IMR-90 (cell line): ENCODE results near the gene AMPD2. TPM values are rescaled to one million over a fixed set of nuclear protein-coding genes. Genes with fewer than 3 reads are reported as not detected.
A peak's percentile ranks its signal among the peaks of the same experiment; 100 is the strongest.

Source experiments
- ATAC-seq: fragments of 200-7000 bp; cut with Tn5 transposase; 2 replicates; pipeline ENCODE4 v1.9.1; 2020; ENCODE audit warnings: low read depth, mild to moderate bottlenecking, moderate library complexity
- BruUV-seq: library from RNA; stranded (reverse); fragments of 400-500 nt; replicated peaks from 2 replicates; lab custom pipeline; 2021; lab: Mats Ljungman, UMichigan
- CTCF ChIA-PET: fragments of 300-600 bp; formaldehyde crosslinking; extraction: SDS; loops from one replicate; lab custom pipeline; 2021; ENCODE audit warnings: antibody characterized with exemption; lab: Yijun Ruan, JAX
- POLR2A ChIA-PET: fragments of 300-600 bp; sonication (Branson Sonifier 250); formaldehyde crosslinking; loops from one replicate; lab custom pipeline; 2022; ENCODE audit warnings: antibody characterized with exemption; ENCODE audit not compliant: unreplicated experiment; lab: Charles Lee
- DNase-seq: peaks from one replicate; pipeline ENCODE4 v3.0.0; 2013
- H2AFZ ChIP-seq: replicated peaks from 2 replicates; pipeline ENCODE3; 2013; ENCODE audit warnings: low read length, mild to moderate bottlenecking; ENCODE audit not compliant: poor library complexity
- H2AK5ac ChIP-seq: 2 replicates; pipeline ENCODE4 v1.6.1; 2013; ENCODE audit warnings: low read depth, low read length, inconsistent platforms
- H2AK9ac ChIP-seq: replicated peaks from 2 replicates; pipeline ENCODE3; 2013; ENCODE audit warnings: mild to moderate bottlenecking, low read depth, low read length, moderate library complexity; ENCODE audit not compliant: poor library complexity
- H2BK120ac ChIP-seq: 2 replicates; pipeline ENCODE4 v1.6.1; 2013; ENCODE audit warnings: low read depth, low read length, inconsistent platforms
- H2BK15ac ChIP-seq: 3 replicates; pipeline ENCODE4 v1.6.1; 2013; ENCODE audit warnings: low read depth, low read length, inconsistent platforms
- H2BK20ac ChIP-seq: 2 replicates; pipeline ENCODE4 v1.6.1; 2013; ENCODE audit warnings: low read depth, mild to moderate bottlenecking, inconsistent platforms, low read length, moderate library complexity
- H2BK5ac ChIP-seq: 2 replicates; pipeline ENCODE4 v1.6.1; 2013; ENCODE audit warnings: mild to moderate bottlenecking, low read depth, low read length, inconsistent platforms; ENCODE audit not compliant: poor library complexity, severe bottlenecking
- H3K14ac ChIP-seq: replicated peaks from 2 replicates; pipeline ENCODE4 v1.6.1; 2013; ENCODE audit warnings: low read depth, low read length, inconsistent platforms
- H3K18ac ChIP-seq: 2 replicates; pipeline ENCODE4 v1.6.1; 2013; ENCODE audit warnings: low read depth, low read length, control low read depth
- H3K23ac ChIP-seq: 2 replicates; pipeline ENCODE4 v1.6.1; 2013; ENCODE audit warnings: low read depth, low read length, inconsistent platforms
- H3K27ac ChIP-seq: 2 replicates; pipeline ENCODE4 v1.5.1; 2013; ENCODE audit warnings: mild to moderate bottlenecking, control low read depth, low read length; ENCODE audit not compliant: insufficient read depth
- H3K27me3 ChIP-seq: 2 replicates; pipeline ENCODE4 v1.6.1; 2013; ENCODE audit warnings: low read length; ENCODE audit not compliant: control insufficient read depth, insufficient read depth
- H3K36me3 ChIP-seq: 2 replicates; pipeline ENCODE4 v1.6.1; 2013; ENCODE audit warnings: low read length, mixed read lengths; ENCODE audit not compliant: control insufficient read depth, insufficient read depth
- H3K4ac ChIP-seq: 2 replicates; pipeline ENCODE4 v1.6.1; 2013; ENCODE audit warnings: low read depth, low read length, inconsistent platforms
- H3K4me1 ChIP-seq: 2 replicates; pipeline ENCODE4 v1.6.1; 2013; ENCODE audit warnings: low read length, mixed read lengths; ENCODE audit not compliant: control insufficient read depth, insufficient read depth
- H3K4me2 ChIP-seq: 2 replicates; pipeline ENCODE4 v1.6.1; 2013; ENCODE audit warnings: low read depth, mild to moderate bottlenecking, control low read depth, low read length, moderate library complexity
- H3K4me3 ChIP-seq: 2 replicates; pipeline ENCODE4 v1.5.1; 2013; ENCODE audit warnings: low read depth, mild to moderate bottlenecking, control low read depth, low read length, moderate library complexity; ENCODE audit not compliant: insufficient read depth
- H3K56ac ChIP-seq: 2 replicates; pipeline ENCODE4 v1.6.1; 2013; ENCODE audit warnings: low read length, inconsistent platforms; ENCODE audit not compliant: insufficient read depth; ENCODE audit errors: extremely low read depth
- H3K79me1 ChIP-seq, 2 experiments: 2 replicates each; pipeline ENCODE4 v1.6.1; 2013; ENCODE audit warnings: low read length in 2 of 2, inconsistent platforms in 1 of 2, low read depth in 1 of 2
- H3K9ac ChIP-seq: 2 replicates; pipeline ENCODE4 v1.6.1; 2013; ENCODE audit warnings: low read depth, low read length, control low read depth
- H3K9me1 ChIP-seq: 2 replicates; pipeline ENCODE4 v1.6.1; 2013; ENCODE audit warnings: low read length, inconsistent platforms; ENCODE audit not compliant: insufficient read depth
- H3K9me3 ChIP-seq: 2 replicates; pipeline ENCODE4 v1.6.1; 2013; ENCODE audit warnings: low read length; ENCODE audit not compliant: control insufficient read depth, insufficient read depth
- H4K20me1 ChIP-seq: 2 replicates; pipeline ENCODE4 v1.6.1; 2013; ENCODE audit warnings: low read length, inconsistent platforms; ENCODE audit not compliant: insufficient read depth
- H4K5ac ChIP-seq: 2 replicates; pipeline ENCODE4 v1.6.1; 2013; ENCODE audit warnings: mild to moderate bottlenecking, low read depth, low read length, control low read depth
- H4K8ac ChIP-seq, 2 experiments: 2 replicates each; pipeline ENCODE4 v1.6.1; 2013; ENCODE audit warnings: low read depth in 2 of 2, low read length in 2 of 2, control low read depth in 1 of 2, inconsistent platforms in 1 of 2
- H4K91ac ChIP-seq: 2 replicates; pipeline ENCODE4 v1.6.1; 2013; ENCODE audit warnings: low read depth, low read length, inconsistent platforms; ENCODE audit not compliant: insufficient read depth
- CHD1 ChIP-seq: IDR thresholded peaks from 2 replicates; pipeline ENCODE4 v1.6.1; 2012; ENCODE audit warnings: low read depth, low read length, improper control_type of control experiment
- FOS ChIP-seq: fragments of 150-350 bp; IDR thresholded peaks from 2 replicates; pipeline ENCODE4 v1.6.1; 2016; ENCODE audit warnings: low read depth, low read length
- MAFK ChIP-seq: IDR thresholded peaks from 2 replicates; pipeline ENCODE4 v1.6.1; 2012; ENCODE audit warnings: low read depth, low read length, improper control_type of control experiment
- MAZ ChIP-seq: IDR thresholded peaks from 2 replicates; pipeline ENCODE4 v1.6.1; 2012; ENCODE audit warnings: low read depth, mild to moderate bottlenecking, low read length, improper control_type of control experiment, moderate library complexity, borderline replicate concordance
- MXI1 ChIP-seq: IDR thresholded peaks from 2 replicates; pipeline ENCODE4 v1.6.1; 2012; ENCODE audit warnings: low read depth, mild to moderate bottlenecking, low read length, moderate library complexity, borderline replicate concordance
- POLR2A ChIP-seq: IDR thresholded peaks from 2 replicates; pipeline ENCODE4 v1.6.1; 2012; ENCODE audit warnings: mild to moderate bottlenecking, low read depth, low read length
- SMC3 ChIP-seq: fragments of 150-350 bp; IDR thresholded peaks from 2 replicates; pipeline ENCODE4 v1.6.1; 2016; ENCODE audit warnings: low read depth, mild to moderate bottlenecking, antibody characterized with exemption, low read length, moderate library complexity
- WGBS, 2 experiments: methylation state at CpG; one replicate each; pipeline versions ENCODE4 v1.1.5 to v1.1.7; 2013; ENCODE audit warnings: missing lambda C conversion rate in 2 of 2; ENCODE audit not compliant: insufficient read length in 1 of 2; ENCODE audit errors: extremely low coverage in 2 of 2; 5-methylcytosine and 5-hydroxymethylcytosine counted together
- dilution Hi-C: fragments of 300-500 bp; cut with HindIII; formaldehyde crosslinking; loops from one replicate; pipeline ENCODE4 v1.14.3; 2018; ENCODE audit warnings: low sequenced_read_pairs; ENCODE audit not compliant: unreplicated experiment
- in situ Hi-C: fragments of 300-500 bp; cut with MboI; formaldehyde crosslinking; loops from 3 replicates; pipeline ENCODE4 v1.14.3; 2019; ENCODE audit warnings: low sequenced_read_pairs, inconsistent platforms, mixed read lengths
- intact Hi-C: fragments of 100-400 bp; cut with micrococcal nuclease; formaldehyde crosslinking; loops from 2 replicates; pipeline ENCODE4 v1.10.0; 2022
- polyA plus RNA-seq, 3 experiments: library from polyadenylated mRNA; depleted of rRNA; stranded (reverse); fragments of >200 nt; gene quantifications; 2 replicates each; pipeline ENCODE4 v1.2.3, GENCODE V29; 2012; ENCODE audit warnings: low replicate concordance in 1 of 3
- total RNA-seq: library from RNA; depleted of rRNA; stranded (reverse); fragments of >200 nt; gene quantifications from 2 replicates; pipeline ENCODE4 v1.2.3, GENCODE V29; 2012
- TF ChIP-seq, protein P1 (sequence below): fragments of 150-350 bp; IDR thresholded peaks from 2 replicates; pipeline ENCODE4 v1.6.1; 2016; ENCODE audit warnings: low read depth, mild to moderate bottlenecking, low read length, moderate library complexity, borderline replicate concordance

Gene AMPD2
- total and polyA plus RNA-seq, 2 of the 4 experiments (the other 2 are of a cell fraction), result 61.5 to 103 TPM

DNA sequence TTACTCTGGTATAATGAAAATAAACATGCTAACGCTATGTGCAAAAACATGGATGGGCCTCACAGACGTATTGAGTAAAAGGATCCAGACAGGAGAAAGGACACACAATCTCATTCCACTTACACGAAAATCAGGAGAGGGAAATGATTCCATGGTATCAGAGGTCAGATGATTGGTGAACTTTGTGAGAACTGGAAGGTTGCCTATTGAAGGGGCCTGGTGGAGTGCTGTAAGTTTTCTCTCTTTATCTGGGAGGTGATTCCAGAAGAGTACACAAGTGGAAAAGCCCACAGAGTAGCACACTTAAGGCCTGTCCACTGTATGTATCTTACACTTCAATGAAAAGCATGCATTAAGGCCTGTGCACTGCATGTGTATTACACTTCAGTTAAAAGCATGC is 57.8 kb downstream of the AMPD2 start:
- H2BK5ac ChIP-seq, result no peak overlapping the region
- no peak overlapping the region for H3K56ac ChIP-seq
- in situ Hi-C loops (no loop called here), dilution Hi-C loops (no loop called here), intact Hi-C loops (loop anchor here (5.0 kb wide), 1 partner anchor 45 kb away; no protein-coding TSS in a partner anchor)
- peak; percentile 0 for DNase-seq
- peaks cover 6% of the 10 kb centered on the region; the same call in 1 of the 2 replicates for H3K36me3 ChIP-seq
- H3K9me1 ChIP-seq, result no peaks in the 10 kb centered on the region
- H3K4ac ChIP-seq, result no peak overlapping the region
- no peaks in the 10 kb centered on the region for H4K20me1 ChIP-seq
- POLR2A ChIA-PET, result no interaction called here
- H3K9ac ChIP-seq, result no peak overlapping the region
- no peak overlapping the region for H2AK9ac ChIP-seq
- H2BK120ac ChIP-seq, result no peak overlapping the region
- no peak overlapping the region for H2BK15ac ChIP-seq
- H4K91ac ChIP-seq, result no peak overlapping the region
- H3K4me3 ChIP-seq, result no peak overlapping the region
- H3K27me3 ChIP-seq, result no peaks in the 10 kb centered on the region
- no peak overlapping the region for H4K8ac ChIP-seq
- no peak overlapping the region for H4K5ac ChIP-seq
- H2AFZ ChIP-seq, result no peak overlapping the region
- no peak for TF ChIP-seq MXI1
- no peak for TF ChIP-seq MAZ
- TF ChIP-seq CHD1, result no peak
- TF ChIP-seq, protein P1, sequence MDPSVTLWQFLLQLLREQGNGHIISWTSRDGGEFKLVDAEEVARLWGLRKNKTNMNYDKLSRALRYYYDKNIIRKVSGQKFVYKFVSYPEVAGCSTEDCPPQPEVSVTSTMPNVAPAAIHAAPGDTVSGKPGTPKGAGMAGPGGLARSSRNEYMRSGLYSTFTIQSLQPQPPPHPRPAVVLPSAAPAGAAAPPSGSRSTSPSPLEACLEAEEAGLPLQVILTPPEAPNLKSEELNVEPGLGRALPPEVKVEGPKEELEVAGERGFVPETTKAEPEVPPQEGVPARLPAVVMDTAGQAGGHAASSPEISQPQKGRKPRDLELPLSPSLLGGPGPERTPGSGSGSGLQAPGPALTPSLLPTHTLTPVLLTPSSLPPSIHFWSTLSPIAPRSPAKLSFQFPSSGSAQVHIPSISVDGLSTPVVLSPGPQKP, result no peak
- no peak for TF ChIP-seq FOS
- no peak for TF ChIP-seq POLR2A
- TF ChIP-seq SMC3, result no peak
- TF ChIP-seq MAFK, result no peak
- H2AK5ac ChIP-seq, result no peak overlapping the region
- H3K27ac ChIP-seq, result no peak overlapping the region
- no peak for ATAC-seq
- no peak overlapping the region for H2BK20ac ChIP-seq
- H3K4me2 ChIP-seq, result no peak overlapping the region
- no peak overlapping the region for H3K14ac ChIP-seq
- H3K23ac ChIP-seq, result no peak overlapping the region
- peaks cover 2% of the 10 kb centered on the region; the same call in 1 of the 2 replicates for H3K4me1 ChIP-seq
- BruUV-seq, result no TSS peak
- H3K18ac ChIP-seq, result no peak overlapping the region
- no peaks in the 10 kb centered on the region for H3K9me3 ChIP-seq
- WGBS, 2 experiments, result no CpG with 5 or more reads among the region's 3 CpGs
- H3K79me1 ChIP-seq, result no peaks in the 10 kb centered on the region
- CTCF ChIA-PET, result no interaction called here
